HFFc6 (cell line): ENCODE measurements around the gene RAB3IP. TPM values are rescaled to one million over a fixed set of nuclear protein-coding genes. Genes with fewer than 3 reads are reported as not detected.

Experiments
- DNase-seq: peaks from one replicate; pipeline ENCODE4 v3.0.0-alpha.2; 2018
- H3K27ac Mint-ChIP-seq: 2 replicates; pipeline ENCODE4 v1.8.0; 2020; ENCODE audit warnings: mild to moderate bottlenecking, mixed read lengths
- H3K27me3 Mint-ChIP-seq: 2 replicates; pipeline ENCODE4 v1.8.0; 2021; ENCODE audit warnings: mild to moderate bottlenecking, moderate library complexity, mixed read lengths; ENCODE audit not compliant: insufficient read depth
- H3K36me3 Mint-ChIP-seq: 2 replicates; pipeline ENCODE4 v1.8.0; 2021; ENCODE audit warnings: low read depth, mixed read lengths
- H3K4me1 Mint-ChIP-seq: 2 replicates; pipeline ENCODE4 v1.8.0; 2020; ENCODE audit warnings: low read depth, mixed read lengths
- H3K4me3 Mint-ChIP-seq: 2 replicates; pipeline ENCODE4 v1.8.0; 2020; ENCODE audit warnings: mild to moderate bottlenecking, moderate library complexity, mixed read lengths
- H3K9me3 Mint-ChIP-seq: 2 replicates; pipeline ENCODE4 v1.8.0; 2020; ENCODE audit warnings: mild to moderate bottlenecking, mixed read lengths
- total RNA-seq, 6 experiments: library from RNA; stranded (reverse); fragmentation: NEBNext Ultra II Directional; extraction: Animal tissue kit (Norgen Biotek cat#: 25700); gene quantifications; 2 replicates in 1 of 6; 3 replicates in 5 of 6; pipeline ENCODE4 v1.2.3, GENCODE V29; 2021
- TF ChIP-seq, protein P1 (sequence below): fragments of 200-600 bp; sonication (generic); IDR thresholded peaks from 2 replicates; pipeline ENCODE4 v1.5.0; 2021; ENCODE audit warnings: antibody characterized with exemption, mild to moderate bottlenecking

The RAB3IP gene
- total RNA-seq, 6 experiments from 2014 or later, result 1.3 to 2.3 (median 1.4) TPM

DNA sequence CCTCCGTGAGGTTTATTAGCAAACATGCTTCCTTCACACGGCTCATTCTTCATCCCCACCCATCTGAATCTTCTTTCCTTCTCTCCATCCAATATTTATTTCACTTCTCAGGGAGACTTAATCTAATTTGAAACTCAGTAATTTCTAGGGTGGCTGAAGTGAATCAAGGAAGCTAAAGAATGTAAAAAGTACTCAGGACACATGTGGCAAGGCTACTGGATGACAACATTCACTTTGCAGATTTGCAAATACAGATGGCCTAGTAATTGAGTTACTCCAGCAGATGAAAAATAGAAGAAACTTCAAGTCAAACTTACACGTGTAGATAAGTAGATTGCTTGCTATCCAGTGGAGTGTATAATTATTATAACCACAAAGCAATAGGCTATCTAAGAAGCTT, 24.1 kb upstream of the RAB3IP start:
- peaks cover 9% of the 10 kb centered on the region; the same call in 1 of the 2 replicates for H3K27me3 Mint-ChIP-seq
- no peaks in the 10 kb centered on the region for H3K9me3 Mint-ChIP-seq
- TF ChIP-seq, protein P1, sequence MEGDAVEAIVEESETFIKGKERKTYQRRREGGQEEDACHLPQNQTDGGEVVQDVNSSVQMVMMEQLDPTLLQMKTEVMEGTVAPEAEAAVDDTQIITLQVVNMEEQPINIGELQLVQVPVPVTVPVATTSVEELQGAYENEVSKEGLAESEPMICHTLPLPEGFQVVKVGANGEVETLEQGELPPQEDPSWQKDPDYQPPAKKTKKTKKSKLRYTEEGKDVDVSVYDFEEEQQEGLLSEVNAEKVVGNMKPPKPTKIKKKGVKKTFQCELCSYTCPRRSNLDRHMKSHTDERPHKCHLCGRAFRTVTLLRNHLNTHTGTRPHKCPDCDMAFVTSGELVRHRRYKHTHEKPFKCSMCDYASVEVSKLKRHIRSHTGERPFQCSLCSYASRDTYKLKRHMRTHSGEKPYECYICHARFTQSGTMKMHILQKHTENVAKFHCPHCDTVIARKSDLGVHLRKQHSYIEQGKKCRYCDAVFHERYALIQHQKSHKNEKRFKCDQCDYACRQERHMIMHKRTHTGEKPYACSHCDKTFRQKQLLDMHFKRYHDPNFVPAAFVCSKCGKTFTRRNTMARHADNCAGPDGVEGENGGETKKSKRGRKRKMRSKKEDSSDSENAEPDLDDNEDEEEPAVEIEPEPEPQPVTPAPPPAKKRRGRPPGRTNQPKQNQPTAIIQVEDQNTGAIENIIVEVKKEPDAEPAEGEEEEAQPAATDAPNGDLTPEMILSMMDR, result no peak
- H3K4me3 Mint-ChIP-seq, result no peak overlapping the region
- no peak for DNase-seq
- no peaks in the 10 kb centered on the region for H3K4me1 Mint-ChIP-seq
- H3K27ac Mint-ChIP-seq, result no peak overlapping the region
- H3K36me3 Mint-ChIP-seq, result no peaks in the 10 kb centered on the region

- TF ChIP-seq, protein P1, result no peak
- DNase-seq, result no peak
- Mint-ChIP-seq H3K27ac (no peak overlapping the region), H3K4me3 (no peak overlapping the region), H3K36me3 (no peaks in the 10 kb centered on the region), H3K9me3 (no peaks in the 10 kb centered on the region), H3K27me3 (peaks cover 20% of the 10 kb centered on the region), H3K4me1 (no peaks in the 10 kb centered on the region)
Observed at GRCh38 chr12:69719336-69720316, 19.0 kb upstream of the RAB3IP start.

DNA sequence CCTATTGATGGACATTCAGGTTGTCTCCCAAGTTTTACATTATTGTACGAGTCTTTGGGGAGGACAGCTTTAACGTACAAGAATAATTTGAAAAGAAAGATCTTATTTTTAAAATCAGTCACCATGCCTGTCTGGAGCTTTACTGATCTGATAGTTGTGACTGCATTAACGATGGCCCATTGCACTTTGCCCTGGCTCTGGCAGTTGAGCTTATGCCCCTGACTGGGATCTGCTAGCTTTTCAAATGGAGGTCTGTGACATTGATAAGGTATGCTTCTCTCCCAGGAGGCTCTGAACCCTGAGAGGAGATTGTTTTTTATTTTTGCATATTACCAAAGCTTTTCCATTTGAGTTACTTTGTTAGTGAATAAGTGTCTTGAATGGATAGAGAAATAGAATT, 17.9 kb upstream of the RAB3IP start:
- TF ChIP-seq, protein P1, result no peak
- Mint-ChIP-seq H3K4me3 (no peak overlapping the region), H3K27ac (no peak overlapping the region), H3K4me1 (no peaks in the 10 kb centered on the region), H3K27me3 (peaks cover 20% of the 10 kb centered on the region), H3K36me3 (no peaks in the 10 kb centered on the region), H3K9me3 (no peaks in the 10 kb centered on the region)
- DNase-seq, result no peak

DNA sequence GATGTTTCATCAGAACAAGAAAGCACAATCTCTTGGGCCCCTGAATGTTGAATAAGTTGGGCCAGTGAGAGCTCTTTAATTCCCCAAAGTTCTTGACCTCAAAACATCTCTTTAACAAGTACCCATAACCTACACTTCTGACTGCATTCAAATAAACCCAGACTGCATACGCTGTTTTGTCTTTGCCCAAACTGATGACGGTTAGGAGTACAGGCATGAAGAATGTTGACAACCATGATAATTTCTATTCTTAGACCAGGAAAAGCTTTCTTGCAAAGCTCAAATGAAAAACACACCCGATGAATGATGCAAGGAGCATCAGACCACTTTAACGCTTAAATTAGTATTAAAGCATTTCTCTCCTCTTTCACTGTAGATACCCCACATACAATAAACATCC, 11.7 kb upstream of the RAB3IP start:
- TF ChIP-seq, protein P1, result no peak
- DNase-seq, result no peak
- no peak overlapping the region for H3K27ac Mint-ChIP-seq
- no peaks in the 10 kb centered on the region for H3K9me3 Mint-ChIP-seq
- H3K27me3 Mint-ChIP-seq, result peaks cover 7% of the 10 kb centered on the region; the same call in 1 of the 2 replicates
- no peaks in the 10 kb centered on the region for H3K36me3 Mint-ChIP-seq
- no peaks in the 10 kb centered on the region for H3K4me1 Mint-ChIP-seq
- H3K4me3 Mint-ChIP-seq, result no peak overlapping the region

DNA sequence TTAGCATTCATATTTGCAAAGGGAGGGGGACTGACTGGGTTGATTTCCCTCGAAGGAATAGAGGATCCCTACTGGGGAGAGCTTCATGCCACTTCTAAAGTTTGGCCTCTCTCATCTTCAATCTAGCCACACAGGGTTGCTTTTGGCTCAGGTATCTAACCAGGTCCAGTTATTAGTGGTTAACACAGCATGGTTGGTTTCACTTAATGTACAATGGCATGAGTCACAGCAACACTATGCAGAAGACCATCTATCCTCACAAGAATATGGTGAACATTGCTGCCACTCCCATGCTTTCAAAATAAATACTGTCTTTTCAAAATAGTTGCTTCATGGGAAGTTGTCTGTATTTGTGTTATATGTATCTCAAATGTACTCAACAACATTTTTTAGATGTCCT, 6.6 kb upstream of the RAB3IP start:
- H3K4me3 Mint-ChIP-seq, result no peak overlapping the region
- no peaks in the 10 kb centered on the region for H3K9me3 Mint-ChIP-seq
- no peak overlapping the region for H3K27ac Mint-ChIP-seq
- no peaks in the 10 kb centered on the region for H3K36me3 Mint-ChIP-seq
- peaks cover 4% of the 10 kb centered on the region for H3K27me3 Mint-ChIP-seq
- TF ChIP-seq, protein P1, result no peak
- H3K4me1 Mint-ChIP-seq, result no peaks in the 10 kb centered on the region
- no peak for DNase-seq
